HUES6 (cell line): ENCODE data around the gene RHOD.

Experiments used
- H3K27ac ChIP-seq: 2 replicates; pipeline ENCODE4 v1.7.0; 2013; ENCODE audit warnings: low read depth, mild to moderate bottlenecking, low read length, inconsistent platforms
- H3K27me3 ChIP-seq: 2 replicates; pipeline ENCODE4 v1.6.1; 2013; ENCODE audit warnings: low read length; ENCODE audit not compliant: control insufficient read depth, insufficient read depth
- H3K36me3 ChIP-seq: 2 replicates; pipeline ENCODE4 v1.6.1; 2013; ENCODE audit warnings: low read length; ENCODE audit not compliant: control insufficient read depth, insufficient read depth
- H3K4me1 ChIP-seq: 2 replicates; pipeline ENCODE4 v1.6.1; 2013; ENCODE audit warnings: low read length; ENCODE audit not compliant: control insufficient read depth, insufficient read depth
- H3K4me3 ChIP-seq: 2 replicates; pipeline ENCODE4 v1.5.1; 2013; ENCODE audit warnings: low read depth, low read length
- H3K9ac ChIP-seq: one replicate; pipeline ENCODE4 v1.6.1; 2013; ENCODE audit warnings: mild to moderate bottlenecking, low read length
- H3K9me3 ChIP-seq: 2 replicates; pipeline ENCODE4 v1.6.1; 2013; ENCODE audit warnings: low read depth, low read length; ENCODE audit not compliant: control insufficient read depth, insufficient read depth

RHOD gene

DNA sequence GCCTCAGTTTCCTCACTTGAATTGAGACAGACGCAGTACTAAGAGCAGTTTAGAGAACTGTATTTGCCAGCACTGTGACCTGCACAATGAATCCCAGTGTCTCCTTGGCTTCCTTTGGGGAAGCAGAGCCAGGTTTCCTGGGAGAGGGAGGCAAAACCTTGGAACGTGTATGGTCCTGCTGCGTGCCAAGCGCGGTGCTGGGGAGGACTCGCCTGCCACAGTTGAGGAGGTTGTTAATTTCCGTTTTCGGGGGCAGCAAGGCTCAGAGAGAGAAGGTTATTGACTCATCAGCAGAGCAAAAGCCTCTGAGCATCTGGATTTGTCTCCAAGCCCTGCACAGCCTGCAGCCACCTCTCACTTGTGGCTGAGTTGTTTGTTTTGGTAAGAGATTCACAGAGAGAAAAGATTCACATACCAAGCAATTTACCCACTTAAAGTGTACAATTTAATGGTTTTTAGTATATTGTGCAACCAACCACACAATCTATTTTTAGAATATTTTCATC is 22.9 kb upstream of the RHOD start:
- no peaks in the 10 kb centered on the region for H3K36me3 ChIP-seq
- H3K27ac ChIP-seq: no peak overlapping the region
- H3K27me3 ChIP-seq: peaks cover 3% of the 10 kb centered on the region; the same call in 1 of the 2 replicates
- peaks cover 40% of the 10 kb centered on the region for H3K4me1 ChIP-seq
- H3K4me3 ChIP-seq: no peak overlapping the region
- no peak overlapping the region for H3K9ac ChIP-seq
- no peaks in the 10 kb centered on the region for H3K9me3 ChIP-seq

DNA sequence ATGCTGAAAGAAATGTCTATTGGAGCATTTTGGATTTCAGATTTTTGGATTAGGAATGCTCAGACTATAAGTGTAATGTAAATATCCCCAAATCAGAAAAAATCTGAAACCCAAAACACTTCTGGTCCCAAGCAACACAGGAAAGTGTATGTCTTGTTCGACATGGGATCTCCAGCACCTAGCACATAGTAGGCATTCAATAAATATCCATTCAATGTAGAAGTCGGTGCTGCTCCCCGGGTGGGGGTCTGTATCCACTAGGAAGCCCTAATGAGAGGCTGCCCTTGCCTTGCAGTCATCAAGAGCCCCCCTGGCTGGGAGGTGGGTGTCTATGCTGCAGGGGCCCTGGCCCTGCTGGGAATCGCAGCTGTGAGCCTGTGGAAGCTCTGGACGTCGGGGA is 22.3 kb upstream of the RHOD start:
- H3K27ac ChIP-seq: no peak overlapping the region

DNA sequence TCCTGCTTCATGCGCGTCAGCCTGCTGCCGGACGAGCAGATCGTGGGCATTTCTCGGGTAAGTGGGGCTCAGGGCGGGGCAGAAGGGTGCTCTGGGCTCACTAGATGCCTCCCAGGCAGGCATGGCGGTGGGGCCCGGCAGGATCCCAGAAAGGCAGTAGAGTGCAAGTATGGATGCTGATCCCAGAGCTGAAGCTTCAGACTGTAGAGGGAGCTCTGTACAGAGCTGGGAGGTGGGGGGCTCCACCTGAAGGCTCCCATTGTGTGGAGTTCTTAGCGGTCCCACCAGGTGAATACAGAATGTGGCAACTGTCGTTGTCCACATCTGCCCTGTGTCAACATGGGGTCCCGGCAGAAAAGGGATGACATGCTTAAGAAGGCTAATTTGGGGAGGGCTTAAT is 16.5 kb upstream of the RHOD start:
- Histone ChIP-seq H3K4me3 (no peak overlapping the region), H3K9me3 (no peaks in the 10 kb centered on the region), H3K9ac (no peak overlapping the region), H3K36me3 (no peaks in the 10 kb centered on the region), H3K27me3 (no peaks in the 10 kb centered on the region), H3K4me1 (no peaks in the 10 kb centered on the region), H3K27ac (no peak overlapping the region)

More for the DNA sequence above, 22.3 kb upstream of the RHOD start:
- Histone ChIP-seq H3K36me3 (no peaks in the 10 kb centered on the region), H3K27me3 (peaks cover 3% of the 10 kb centered on the region; the same call in 1 of the 2 replicates), H3K9ac (no peak overlapping the region), H3K9me3 (no peaks in the 10 kb centered on the region), H3K4me1 (peaks cover 34% of the 10 kb centered on the region), H3K4me3 (no peak overlapping the region)

DNA sequence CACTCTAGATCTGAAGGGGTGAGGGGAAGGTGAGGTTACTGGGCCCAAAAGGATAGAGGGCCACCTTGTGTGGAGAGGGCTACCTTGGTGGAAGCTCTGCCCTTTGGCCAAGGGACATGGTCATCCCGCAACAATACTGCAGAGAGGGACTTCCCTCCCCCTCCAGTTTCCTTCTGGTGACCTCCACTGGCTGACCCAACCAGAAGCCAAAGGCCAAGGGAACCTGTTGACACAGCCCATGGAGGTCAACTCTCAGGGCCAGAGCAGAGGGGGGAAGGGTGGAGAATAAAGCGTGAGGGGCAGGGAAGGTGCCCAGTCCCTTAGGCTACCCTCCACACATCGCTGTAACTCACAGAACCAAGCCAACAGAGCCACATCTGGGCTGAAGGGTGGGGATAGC is 15.0 kb upstream of the RHOD start:
- Histone ChIP-seq H3K36me3 (no peaks in the 10 kb centered on the region), H3K27me3 (no peaks in the 10 kb centered on the region), H3K27ac (no peak overlapping the region), H3K4me1 (no peaks in the 10 kb centered on the region), H3K4me3 (no peak overlapping the region), H3K9me3 (no peaks in the 10 kb centered on the region), H3K9ac (no peak overlapping the region)

DNA sequence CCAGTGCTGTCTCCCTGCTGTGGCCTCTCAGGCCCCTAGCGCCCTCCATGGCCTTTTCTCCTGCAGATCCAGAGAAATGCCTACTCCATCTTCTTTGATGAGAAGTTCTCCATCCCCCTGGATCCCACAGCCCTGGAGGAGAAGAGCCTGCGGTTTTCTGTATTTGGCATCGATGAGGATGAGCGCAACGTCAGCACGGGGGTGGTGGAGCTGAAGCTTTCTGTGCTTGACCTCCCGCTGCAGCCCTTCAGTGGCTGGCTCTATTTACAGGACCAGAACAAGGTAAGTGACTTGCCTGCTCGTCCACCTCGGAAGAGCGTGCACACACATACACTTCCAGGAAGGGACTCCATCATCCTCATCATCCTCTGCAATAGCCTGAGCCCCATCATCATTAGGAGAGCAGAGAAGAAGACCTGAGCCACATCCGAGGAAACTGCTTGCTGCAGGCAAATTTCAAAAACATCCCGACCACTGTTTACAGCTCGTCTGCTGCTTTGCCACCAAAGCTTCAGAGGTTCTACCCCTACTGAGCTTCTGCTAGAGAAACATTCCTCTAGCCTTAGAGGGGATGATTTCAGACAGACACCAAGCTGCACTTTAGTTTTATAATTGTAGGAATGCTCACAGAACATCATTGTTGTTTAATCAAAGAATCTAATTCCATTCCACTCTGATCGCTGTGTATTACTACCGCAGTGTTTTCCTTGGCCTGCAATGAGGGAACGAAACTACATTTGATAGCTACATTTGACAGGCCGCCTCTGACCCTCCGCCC is 12.9 kb upstream of the RHOD start:
- H3K27ac ChIP-seq: no peak overlapping the region

DNA sequence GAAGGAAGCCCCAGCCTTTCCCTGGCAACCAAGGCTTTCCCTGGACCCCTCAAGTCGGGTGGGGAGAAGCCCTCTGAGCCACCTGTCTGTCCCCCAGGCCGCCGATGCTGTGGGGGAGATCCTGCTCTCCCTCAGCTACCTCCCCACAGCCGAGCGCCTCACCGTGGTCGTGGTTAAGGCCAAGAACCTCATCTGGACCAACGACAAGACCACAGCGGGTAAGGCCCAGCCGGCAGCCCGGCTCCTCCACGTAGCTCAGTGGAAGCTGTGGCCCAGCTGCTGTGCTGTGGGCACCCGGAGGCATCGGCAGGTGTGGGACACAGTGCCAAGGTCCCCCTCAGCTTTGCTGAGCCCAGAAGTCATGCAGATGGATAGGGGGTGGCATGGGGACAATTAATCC is 12.2 kb upstream of the RHOD start:
- Histone ChIP-seq H3K27ac (no peak overlapping the region), H3K27me3 (no peaks in the 10 kb centered on the region), H3K9me3 (no peaks in the 10 kb centered on the region), H3K9ac (no peak overlapping the region), H3K4me3 (no peak overlapping the region), H3K36me3 (no peaks in the 10 kb centered on the region), H3K4me1 (no peaks in the 10 kb centered on the region)

More for the DNA sequence above, 12.9 kb upstream of the RHOD start:
- Histone ChIP-seq H3K27me3 (no peaks in the 10 kb centered on the region), H3K9ac (no peak overlapping the region), H3K36me3 (no peaks in the 10 kb centered on the region), H3K9me3 (no peaks in the 10 kb centered on the region), H3K4me1 (no peaks in the 10 kb centered on the region), H3K4me3 (no peak overlapping the region)

DNA sequence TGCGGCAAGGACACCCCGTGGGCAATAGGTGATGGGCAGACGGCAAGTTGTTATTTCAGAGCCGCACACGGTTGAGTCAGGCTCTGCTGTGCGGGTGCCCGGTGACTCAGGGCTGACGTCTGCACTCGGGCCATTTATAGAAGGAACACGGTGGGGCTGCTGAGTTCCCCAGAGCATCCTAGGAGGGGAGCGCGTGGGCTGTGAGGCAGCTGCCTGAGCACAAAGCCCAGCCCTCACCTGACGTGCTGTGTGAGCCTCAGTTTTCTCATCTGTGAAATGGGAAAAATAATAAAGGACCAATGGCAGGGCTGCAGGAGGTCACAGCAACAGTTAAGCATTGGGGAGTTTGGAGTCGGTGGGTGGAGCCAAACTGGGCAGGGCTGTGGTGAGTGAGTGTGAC is 11.3 kb upstream of the RHOD start:
- H3K4me1 ChIP-seq: no peaks in the 10 kb centered on the region
- no peaks in the 10 kb centered on the region for H3K36me3 ChIP-seq
- H3K4me3 ChIP-seq: no peak overlapping the region
- no peaks in the 10 kb centered on the region for H3K9me3 ChIP-seq
- no peak overlapping the region for H3K9ac ChIP-seq
- no peaks in the 10 kb centered on the region for H3K27me3 ChIP-seq
- H3K27ac ChIP-seq: no peak overlapping the region

DNA sequence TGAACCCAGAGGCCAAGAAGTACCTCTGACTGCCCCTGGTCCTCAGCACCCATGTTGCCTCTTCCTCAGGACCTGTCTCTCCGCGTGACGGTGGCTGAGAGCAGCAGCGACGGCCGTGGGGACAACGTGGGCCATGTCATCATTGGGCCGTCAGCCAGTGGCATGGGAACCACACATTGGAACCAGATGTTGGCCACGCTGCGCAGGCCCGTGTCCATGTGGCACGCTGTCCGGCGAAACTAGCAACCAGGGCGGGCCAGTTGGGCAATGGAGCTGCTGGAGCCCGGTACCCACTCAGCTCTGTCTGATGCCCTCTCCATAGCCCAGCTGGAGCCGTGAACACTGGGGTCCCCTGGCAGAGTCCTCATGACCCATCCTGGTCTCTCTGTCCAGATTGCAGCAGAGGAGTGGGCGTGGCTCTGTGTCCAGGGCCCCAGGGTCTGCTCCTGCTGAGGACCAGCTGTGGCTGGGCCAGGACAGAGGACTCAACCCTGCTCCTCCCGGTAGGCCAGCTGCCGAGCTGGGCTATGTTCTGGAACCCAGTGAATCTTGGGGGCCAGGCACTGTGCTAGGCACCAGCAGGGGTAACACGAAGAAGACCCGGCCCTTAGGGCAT is 8.0 kb upstream of the RHOD start:
- Histone ChIP-seq H3K27ac (no peak overlapping the region), H3K4me1 (no peaks in the 10 kb centered on the region), H3K27me3 (no peaks in the 10 kb centered on the region), H3K9me3 (no peaks in the 10 kb centered on the region), H3K4me3 (no peak overlapping the region), H3K36me3 (no peaks in the 10 kb centered on the region), H3K9ac (no peak overlapping the region)

DNA sequence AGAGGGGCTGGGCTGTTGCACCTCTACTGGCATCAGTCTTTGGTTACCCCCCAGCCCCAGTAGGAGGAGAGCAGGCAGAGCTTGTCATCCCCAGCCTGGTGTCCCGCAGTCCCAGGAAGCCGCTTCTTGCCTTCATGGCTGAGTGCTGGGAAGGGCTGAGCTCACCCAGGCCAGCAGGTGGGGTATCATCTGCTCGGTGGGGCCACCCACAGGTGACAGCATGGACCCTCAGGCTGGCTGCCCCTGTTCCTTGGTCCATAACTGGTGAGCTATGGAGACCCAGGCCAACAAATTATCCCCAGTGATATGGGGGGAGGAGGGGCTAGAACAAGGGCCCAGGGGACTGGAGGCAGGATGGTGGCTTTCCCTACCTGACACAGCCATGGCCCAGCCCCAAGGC is 6.5 kb upstream of the RHOD start:
- H3K4me1 ChIP-seq: peaks cover 6% of the 10 kb centered on the region
- no peak overlapping the region for H3K27ac ChIP-seq
- H3K4me3 ChIP-seq: no peak overlapping the region
- H3K36me3 ChIP-seq: no peaks in the 10 kb centered on the region
- no peak overlapping the region for H3K9ac ChIP-seq
- H3K9me3 ChIP-seq: no peaks in the 10 kb centered on the region
- no peaks in the 10 kb centered on the region for H3K27me3 ChIP-seq

DNA sequence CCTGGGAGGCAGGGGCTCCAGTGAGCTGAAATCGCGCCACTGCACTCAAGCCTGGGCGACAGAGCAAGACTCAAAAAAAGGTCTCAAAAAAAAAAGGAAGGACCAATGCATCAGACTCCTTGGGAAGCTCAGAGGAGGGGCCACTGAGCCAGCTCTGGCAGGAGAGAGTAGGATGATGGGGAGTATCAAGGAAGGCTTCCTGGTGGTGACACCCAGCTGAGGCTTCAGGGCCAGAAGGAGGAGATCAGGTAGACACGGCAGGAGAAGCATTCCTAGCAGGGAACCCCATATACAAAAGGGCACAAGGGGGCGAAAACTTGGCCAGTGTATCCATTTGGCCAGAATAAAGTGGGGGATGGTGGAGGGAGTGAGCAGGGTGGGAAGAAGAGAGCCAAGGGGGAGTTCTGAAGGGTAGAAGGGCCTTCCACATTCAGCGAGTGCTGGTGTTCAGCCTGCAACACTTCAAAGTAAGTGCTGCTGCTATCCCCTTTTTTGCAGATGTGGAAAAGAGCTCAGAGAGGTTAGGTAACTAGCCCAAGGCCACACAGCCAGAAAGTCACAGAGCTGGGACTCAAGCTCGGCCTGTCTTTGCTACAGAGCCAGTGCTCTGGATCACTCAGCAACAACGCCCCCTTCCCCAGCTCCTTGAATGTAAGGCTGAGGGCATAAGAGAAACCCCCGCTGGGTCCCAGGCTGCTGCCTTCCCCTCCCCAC is 5.3 kb upstream of the RHOD start:
- H3K27me3 ChIP-seq: no peaks in the 10 kb centered on the region
- no peak overlapping the region for H3K27ac ChIP-seq
- no peaks in the 10 kb centered on the region for H3K36me3 ChIP-seq
- no peak overlapping the region for H3K9ac ChIP-seq
- no peaks in the 10 kb centered on the region for H3K9me3 ChIP-seq
- no peak overlapping the region for H3K4me3 ChIP-seq
- H3K4me1 ChIP-seq: peaks cover 18% of the 10 kb centered on the region

DNA sequence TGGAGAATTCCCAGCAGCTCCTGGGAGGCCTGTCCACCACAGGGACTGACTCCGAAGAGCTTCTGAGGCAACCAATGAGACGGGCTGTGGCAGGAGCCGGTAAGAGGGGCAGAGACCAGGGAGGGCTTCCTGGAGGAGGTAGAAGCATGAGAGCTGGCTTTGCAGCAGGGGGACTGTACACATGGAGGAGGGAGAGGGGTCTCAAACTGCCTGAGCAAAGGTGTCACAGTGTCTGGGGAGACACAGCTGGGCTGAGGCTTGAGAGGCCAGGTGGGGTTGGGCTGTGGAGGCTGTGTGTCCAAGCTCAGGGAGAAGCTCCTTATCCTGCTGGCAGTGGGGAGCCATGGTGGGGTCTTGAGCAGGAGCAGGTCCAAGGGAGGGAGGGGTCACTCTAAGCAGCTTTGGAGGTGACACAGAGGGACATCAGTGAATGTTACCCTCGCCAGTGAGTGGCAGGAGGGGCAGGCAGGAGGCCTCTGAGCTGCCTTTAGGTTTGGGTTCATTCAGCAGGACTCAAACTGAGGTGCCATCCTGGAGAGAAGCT is 4.6 kb upstream of the RHOD start:
- Histone ChIP-seq H3K9ac (no peak overlapping the region), H3K27me3 (peaks cover 3% of the 10 kb centered on the region), H3K4me3 (no peak overlapping the region), H3K36me3 (no peaks in the 10 kb centered on the region), H3K27ac (no peak overlapping the region), H3K4me1 (peaks cover 22% of the 10 kb centered on the region), H3K9me3 (no peaks in the 10 kb centered on the region)
